LHCN-M2 (cell line): ENCODE results near the gene RBM15. TPM values are rescaled to one million over a fixed set of nuclear protein-coding genes. Genes with fewer than 3 reads are reported as not detected.

ENCODE experiments used
- DNase-seq: peaks from one replicate; pipeline ENCODE4 v3.0.0-alpha.2; 2012; ENCODE audit warnings: low read depth
- polyA plus RNA-seq: library from polyadenylated mRNA; unstranded; fragments of >200 nt; gene quantifications from one replicate; pipeline ENCODE4 v1.2.1, GENCODE V29; 2012; ENCODE audit warnings: missing spikeins
- total RNA-seq: library from RNA; depleted of rRNA; stranded (reverse); fragments of >200 nt; gene quantifications from 2 replicates; pipeline ENCODE4 v1.2.3, GENCODE V29; 2014; rRNA removed

The RBM15 gene, protein sequence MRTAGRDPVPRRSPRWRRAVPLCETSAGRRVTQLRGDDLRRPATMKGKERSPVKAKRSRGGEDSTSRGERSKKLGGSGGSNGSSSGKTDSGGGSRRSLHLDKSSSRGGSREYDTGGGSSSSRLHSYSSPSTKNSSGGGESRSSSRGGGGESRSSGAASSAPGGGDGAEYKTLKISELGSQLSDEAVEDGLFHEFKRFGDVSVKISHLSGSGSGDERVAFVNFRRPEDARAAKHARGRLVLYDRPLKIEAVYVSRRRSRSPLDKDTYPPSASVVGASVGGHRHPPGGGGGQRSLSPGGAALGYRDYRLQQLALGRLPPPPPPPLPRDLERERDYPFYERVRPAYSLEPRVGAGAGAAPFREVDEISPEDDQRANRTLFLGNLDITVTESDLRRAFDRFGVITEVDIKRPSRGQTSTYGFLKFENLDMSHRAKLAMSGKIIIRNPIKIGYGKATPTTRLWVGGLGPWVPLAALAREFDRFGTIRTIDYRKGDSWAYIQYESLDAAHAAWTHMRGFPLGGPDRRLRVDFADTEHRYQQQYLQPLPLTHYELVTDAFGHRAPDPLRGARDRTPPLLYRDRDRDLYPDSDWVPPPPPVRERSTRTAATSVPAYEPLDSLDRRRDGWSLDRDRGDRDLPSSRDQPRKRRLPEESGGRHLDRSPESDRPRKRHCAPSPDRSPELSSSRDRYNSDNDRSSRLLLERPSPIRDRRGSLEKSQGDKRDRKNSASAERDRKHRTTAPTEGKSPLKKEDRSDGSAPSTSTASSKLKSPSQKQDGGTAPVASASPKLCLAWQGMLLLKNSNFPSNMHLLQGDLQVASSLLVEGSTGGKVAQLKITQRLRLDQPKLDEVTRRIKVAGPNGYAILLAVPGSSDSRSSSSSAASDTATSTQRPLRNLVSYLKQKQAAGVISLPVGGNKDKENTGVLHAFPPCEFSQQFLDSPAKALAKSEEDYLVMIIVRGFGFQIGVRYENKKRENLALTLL
- 30.3 and 33.3 TPM in 2 replicates for total RNA-seq
- 3.0 TPM for polyA plus RNA-seq

DNA sequence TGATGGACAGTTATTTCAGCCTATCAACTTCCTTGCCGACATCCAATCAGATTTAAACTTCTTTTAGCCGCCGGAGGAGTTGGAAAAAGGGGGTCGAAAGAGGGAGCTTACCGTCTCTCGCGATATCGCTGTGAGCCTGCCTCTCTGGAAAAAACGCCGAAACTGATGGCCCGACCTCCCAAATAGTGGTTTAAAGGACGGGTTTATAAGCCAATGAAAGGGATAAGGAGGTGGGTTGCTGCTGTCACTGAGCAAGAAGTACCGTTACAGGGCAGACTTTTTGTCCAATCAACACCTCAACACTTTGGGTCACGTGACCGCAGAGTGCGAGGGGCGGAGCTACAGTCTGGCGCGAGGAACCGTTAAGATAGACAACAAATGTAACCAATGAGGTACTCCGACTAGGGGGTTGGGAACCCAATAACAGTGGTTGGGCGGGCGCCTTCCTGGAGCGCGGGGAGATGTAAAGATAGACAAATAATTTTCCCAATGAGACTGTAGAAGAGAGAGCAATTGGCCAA is at the start of gene RBM15:
RBM15 (plus strand) TSS at position 492 of the 521 bp plus-strand sequence; CDS start at position 521, 29 bp downstream.
- peak; percentile 100 for DNase-seq

DNA sequence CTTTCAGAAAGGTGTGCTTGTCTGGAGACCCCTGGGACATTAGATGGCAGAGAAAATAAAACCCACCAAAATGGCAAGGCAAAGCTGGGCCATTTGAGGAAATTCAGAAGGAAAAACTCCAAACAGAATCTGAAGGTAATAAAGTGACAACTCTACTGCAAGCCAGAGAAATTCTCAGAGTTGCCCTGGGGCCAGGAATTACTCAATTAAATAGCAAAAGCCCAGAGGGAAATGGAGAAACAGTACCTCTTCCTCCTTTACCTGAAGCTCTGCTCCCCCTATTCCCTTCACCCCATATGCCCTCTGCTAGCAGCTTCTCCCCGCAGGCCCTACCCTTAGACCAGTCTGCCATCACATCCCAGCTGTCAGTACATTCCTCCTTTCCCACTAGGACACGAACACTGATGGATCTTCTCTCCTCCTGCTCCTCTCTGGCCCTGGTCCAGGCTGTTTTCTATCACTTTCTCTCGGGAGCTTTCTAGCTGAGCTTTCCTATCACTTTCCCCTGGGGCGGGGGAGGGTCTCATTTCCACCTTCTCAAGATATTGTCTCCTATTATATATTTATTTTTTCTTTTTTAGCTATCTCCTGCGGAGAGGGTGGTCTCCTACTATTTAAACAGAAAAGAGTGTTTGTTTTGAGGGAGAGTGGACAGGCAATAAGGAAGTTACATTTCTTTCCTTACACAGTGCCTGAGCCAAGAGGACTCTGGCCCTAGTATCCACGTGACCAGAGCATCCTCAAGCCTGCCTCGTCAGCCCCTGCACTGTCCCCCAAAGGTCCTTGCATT is 47.7 kb upstream of the RBM15 start:
- DNase-seq = peak; percentile 42

DNA sequence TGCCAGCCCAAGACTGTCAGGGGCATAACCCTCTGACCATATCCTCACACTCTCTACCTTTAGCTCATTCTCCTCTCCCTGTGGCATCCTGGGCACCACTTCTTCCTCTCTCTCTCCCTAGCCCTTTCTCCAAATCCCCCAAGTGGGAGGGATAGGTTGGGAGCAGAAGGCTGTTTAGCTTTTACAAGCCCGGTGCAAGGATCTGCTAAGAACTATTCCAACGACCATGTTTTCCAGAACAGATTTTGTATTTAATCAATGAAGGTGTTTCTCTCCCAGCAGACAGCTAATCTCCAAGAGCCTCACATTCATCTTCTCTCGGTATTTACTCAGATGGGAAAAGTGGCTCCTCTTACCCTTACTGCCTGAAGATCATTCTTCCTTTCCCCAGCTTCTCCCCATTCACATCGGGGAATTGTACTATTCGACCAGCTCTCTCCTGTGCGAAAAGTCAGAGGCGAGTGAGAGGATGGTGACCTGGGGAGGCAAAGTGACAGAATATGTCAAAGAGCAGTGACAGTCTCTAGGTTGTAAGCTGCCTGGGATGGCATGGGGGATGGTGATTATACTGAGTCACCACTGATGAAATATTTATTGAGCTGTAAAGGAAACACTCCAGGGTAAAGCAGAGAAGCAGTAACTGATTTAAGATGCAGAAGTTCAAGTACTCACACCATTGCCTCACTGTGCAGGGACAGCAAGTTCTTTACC is 47.0 kb upstream of the RBM15 start:
- DNase-seq = peak; percentile 41

DNA sequence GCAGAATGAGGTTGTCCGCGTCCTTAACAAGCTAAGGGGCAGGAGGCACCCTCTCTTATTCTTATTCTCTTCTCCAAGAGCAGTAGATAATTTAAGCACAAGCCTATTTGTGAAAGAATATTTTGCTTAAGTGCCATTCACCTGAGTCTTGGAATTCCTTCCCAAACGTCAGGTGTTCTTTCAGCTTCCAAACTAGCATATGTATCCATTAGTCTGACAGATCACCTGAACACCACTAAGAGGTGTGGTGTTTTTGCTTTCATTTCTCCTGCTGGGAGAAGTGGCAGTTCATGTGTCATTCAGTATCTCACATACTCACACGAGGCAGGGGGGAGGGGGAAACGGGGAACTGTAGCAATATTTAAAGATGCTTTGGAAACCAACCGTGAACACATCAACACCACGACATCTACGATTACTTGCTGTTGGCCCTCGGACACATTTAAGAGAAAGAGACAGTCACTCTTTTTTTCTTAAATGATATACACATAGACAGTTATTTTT is 45.5 kb upstream of the RBM15 start:
- no peak for DNase-seq

DNA sequence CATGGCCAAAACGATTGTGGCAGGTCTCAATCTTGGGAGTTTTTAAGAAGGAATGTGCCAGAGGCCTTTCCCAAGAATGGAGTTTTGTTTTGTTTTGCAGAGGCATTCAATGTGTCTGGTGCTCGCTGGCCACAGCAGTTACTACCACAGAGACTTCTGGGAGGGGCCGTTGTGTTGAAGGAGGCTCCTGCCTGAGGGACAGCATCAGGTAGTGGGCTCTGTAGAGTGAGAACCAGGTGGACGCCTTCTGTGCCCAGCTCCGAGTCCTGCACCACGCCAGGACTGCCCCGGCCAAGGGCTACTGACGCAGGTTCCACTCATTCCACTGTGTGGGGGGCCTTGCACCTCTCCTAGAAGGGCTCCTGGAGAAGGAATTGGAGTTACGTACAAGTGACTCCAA is 44.9 kb upstream of the RBM15 start:
- DNase-seq = no peak

DNA sequence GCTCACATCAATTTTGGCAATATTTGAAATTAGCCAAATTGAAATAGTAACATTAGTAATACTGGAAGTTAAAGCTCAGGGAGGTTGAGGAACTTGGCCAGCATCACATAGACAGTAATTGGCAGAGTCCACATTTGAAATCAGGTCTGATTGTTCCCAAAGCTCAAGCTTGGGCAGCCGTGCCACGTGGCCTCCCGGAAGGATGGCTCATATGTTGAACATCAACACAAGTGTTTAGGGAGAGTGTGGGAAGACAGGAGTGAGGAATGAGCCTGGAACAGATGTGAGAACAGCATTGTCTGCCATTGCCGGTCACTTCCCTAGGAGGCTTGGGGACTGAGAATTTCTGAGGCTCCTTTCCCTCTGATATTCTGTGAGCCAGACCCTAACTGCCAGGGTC is 40.2 kb upstream of the RBM15 start:
- no peak for DNase-seq

DNA sequence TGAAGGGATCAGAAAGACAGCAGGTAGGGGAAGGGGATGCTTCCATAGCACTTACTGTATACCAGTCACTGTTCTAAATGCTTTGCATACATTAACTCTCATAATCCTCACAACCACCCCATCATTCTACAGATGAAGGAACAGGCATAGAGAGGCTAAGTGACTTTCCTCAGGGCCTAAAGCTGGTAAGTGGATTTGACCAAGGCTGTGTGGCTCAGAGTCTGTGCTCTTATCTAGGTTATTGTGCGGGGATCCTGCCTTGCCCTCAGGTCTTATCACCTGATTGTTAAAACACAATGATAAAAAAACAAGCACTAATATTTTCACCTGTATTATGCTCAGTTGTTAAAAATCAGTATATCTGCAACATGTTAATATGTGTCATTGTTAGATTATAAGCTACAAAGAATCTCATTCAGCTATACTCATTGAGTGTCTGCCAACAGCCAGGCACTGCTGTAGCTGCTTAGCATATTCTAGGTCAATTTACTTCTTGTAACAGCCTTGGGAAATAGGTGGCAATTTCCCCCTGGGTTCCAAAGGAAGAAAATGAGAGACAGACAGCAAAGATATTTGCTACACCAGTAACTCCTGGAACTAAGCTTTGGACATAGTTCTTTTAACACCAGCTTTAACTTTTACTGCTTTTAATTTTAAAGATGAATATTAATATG is 38.6 kb upstream of the RBM15 start:
- no peak for DNase-seq

DNA sequence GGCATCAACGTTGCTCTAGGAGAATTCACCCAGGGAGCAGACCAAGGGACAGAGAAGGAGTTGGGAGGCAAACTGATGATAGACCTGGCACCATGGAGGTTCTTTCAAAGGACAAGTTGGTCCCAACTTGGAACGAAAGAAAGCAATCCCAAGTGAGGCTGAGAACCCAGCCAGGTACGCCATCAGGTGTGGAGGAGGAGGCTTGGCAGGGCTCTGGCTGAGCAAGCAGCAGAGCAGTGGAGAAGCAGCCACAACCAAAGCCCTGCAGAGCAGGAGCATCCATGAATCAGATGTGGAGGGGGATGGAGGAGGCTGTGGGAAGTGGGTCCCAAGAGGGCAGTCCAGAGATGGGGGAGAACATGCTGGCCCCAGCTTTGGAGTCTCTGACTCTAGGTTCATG is 36.3 kb upstream of the RBM15 start:
- no peak for DNase-seq

DNA sequence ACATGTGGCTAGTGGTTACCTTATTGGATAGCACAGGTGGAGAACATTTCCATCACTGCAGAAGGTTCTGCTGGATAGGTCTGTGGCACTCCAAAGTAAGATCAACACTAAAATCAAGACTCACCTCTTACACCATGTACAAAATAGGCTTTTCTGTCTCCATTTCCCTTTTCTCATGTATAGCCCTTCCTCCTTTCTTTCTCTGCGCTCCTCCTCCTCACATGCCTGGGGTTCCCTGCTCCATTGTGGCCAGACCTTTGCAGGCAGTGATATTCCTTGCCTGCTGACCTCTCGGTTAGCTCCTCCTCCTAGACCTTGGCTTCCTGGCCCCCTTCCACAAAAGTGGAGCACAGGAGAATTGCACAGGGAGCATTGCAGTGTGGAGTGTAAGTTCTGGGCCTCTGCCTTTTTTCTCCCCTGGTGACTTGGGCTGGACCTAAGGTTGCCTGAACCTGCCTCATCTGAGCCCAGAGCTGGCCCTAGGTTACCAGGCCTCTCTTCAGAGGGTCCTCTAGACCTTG is 33.2 kb upstream of the RBM15 start:
- no peak for DNase-seq

DNA sequence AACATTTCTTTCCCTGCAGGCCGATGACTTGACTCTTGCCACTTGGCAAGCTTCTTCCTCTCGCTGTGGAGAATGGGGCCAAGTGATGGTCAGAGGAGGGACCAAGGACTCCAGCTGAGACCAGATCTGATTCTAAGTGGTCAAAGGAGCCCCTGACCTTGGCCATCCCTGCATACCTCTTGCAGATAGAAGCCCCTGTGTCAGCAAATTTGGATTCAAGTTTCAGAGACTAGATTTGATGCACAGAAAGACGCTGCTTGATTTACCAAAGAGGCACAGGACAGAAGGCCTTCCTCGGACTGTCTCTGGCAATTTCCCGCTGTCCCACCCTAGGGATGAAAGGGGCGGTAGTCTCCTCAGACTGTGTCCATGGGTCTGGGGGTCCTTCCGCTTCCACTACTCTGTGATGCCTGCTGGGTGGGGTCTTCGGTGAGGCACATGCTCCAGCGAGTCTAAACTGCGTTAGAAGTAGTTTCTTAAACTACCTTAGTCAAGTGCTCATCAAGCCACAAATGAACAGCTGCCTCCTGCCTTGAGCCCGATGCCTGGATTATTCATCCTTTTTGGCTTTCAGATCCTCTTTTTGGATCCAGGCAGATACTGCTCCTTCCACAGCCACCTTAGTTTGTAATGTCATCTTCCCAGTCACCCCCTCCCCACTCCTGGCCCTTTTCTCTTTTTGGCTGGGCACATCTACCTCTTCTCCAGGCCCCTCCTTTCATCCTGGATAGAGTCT is 31.8 kb upstream of the RBM15 start:
- peak; percentile 57 for DNase-seq

DNA sequence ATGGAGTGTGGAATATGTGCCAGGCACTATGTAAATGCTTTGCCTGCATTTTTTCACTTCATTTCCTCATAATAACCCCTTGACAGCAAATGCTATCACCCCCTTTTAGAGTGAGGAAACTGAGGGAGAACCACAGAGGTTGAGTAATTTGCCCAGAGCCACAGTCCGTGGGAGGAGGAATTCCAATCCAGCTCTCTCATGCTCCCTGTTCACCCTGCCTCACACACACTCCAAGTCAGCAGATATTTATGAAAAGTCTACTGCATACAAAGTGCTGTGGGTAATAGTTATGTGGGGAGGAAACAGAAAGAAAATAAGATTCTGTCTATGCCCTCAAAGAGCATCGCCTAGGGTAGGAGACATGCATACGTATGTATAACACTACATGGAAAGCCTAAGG is 30.9 kb upstream of the RBM15 start:
- DNase-seq = peak; percentile 50

DNA sequence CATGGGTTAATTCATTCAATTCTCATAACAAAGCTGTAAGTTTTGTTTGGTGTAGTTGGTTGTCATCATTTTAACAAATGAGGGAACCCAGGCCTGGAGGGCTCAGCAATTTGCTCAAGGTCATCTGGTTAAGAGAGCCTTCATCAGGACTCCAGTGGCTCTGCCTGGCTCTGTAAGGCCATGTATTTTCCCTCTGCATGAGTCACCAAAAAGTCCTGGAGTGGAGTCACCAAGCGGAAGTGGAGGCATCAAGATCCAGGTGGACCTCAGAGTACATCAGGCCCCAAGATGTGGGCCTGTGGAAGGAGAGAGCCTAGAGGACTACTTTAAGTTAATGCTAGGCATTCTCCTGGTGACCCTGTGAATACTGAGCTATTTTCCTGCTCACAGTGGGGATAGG is 30.0 kb upstream of the RBM15 start:
- peak; percentile 38 for DNase-seq

DNA sequence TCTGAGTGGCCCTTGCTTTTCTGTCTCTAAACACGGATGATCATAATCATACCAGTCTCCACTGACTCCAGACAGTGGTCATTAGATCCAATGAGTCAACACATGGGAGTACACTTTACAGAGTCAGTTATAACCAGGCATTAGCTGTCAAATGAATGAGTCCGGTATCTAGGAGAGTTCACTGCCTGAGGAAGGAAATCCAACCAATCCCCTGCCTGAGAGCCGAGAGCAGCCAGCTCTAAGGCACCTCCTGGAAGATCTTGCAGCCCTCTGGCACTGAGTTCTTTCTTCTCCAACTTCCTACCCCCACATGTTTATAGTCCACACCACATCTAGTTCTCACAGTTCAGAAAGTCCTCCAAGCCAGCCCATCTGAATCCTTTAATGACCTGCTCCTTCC is 29.4 kb upstream of the RBM15 start:
- peak; percentile 84 for DNase-seq

DNA sequence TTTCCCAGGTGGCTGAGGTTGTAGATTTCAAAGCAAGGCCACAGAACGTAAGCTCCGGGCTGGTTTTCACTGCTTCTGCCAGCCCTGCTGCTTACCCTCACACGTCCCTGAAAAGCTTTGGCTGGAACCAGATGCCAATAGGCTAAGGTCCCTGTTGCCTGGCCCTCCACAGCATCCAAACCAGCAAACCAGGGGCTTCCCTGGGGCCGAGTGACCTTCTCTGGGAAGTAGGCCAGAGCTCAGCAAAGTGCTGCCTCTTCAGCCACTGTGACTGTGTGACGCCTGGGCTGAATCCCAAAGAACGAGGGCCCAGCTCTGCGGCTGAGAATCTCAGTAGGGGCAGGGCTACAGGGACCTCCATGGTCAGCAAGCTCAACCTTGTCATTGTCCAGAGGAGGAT is 28.9 kb upstream of the RBM15 start:
- no peak for DNase-seq

DNA sequence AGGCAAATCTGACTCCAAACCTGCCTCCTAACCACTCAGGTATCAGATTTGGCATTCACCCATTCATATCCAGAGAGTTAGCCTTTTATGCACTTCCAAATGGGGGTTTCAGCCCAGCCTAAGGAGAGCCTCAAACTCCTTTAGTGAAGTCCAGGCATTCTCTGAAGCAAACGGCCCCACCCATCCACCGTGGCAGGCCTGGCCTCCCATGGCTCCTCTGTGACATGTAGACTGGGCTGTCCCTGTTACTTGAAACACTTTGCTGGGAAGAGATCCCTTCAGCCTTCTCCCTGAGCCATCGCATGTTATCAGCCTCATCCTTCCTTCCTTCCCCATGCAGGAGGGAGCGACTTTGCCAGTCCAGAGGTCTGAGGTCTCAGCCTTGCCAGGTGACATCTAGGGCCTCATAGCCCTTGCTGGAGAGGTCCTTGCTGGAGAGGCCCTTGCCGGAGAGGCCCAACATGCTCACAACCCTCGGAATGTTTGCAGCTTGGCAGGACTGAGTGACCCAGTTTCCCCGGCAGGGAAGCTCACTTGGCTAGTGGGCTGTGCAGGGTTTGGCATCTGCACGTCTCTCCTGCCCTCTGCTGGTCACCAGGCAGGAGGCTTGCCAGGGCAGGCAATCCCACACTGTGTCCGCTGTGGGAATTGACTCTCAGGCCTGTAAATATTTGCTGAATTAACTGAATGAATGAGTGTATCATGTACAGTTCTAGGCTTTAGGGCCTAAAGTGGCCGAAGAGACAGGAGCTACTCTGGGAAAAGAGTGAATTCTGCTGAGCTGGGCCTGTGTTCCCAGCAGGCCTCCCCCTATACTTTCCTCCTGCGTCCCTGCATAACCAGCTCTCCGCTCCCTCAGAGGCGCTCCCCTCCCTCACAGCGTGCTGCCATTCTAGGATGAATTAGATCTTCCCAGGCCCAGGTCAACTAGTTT is 26.7 kb upstream of the RBM15 start:
- DNase-seq = peak; percentile 56

DNA sequence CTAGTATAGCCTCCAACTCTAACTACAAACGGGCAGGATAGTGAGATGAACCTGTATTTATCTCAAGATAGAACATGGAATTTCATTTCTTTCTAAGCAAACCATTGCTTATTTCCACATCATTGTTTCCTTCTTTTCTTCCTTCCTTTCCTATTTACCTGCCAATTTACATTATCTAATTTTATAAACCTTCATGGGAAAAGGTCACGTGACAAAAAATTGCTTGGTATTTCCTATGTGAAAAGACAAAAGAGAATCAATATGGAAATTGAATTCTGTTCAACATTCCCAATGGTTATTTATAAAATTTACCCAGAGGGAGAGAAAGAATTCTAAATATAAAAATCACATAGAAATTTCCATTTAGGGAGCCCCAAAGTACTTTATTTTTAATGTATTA is 22.4 kb upstream of the RBM15 start:
- DNase-seq = no peak

DNA sequence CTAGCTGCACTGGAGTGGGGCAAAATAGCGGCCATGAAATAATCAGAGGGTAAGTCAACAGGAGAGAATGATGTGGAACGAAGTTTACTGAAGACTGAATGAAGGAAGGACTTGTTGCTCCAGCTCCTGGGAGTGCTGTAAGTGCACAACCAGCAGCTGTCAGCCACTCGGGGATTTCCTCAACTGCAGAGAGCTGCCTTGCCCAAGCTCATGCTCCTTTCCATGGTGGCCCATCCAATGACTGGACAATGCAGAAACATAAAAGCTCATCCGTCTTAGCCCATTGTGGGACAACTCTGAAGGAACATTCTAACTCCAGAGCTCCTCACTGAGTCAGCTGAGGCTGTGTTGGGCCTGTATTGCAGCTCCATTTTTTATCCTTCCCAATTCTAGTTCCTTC is 21.1 kb upstream of the RBM15 start:
- no peak for DNase-seq
